AG09319 (cell line): Measurements from ENCODE around the gene NLGN1.

Experiments used
- DNase-seq: peaks from one replicate; pipeline ENCODE4 v3.0.0-alpha.2; 2010; ENCODE audit warnings: low read depth; ENCODE audit errors: extremely low read depth
- CTCF ChIP-seq: IDR thresholded peaks from 2 replicates; pipeline ENCODE4 v1.5.1; 2011; ENCODE audit warnings: low read depth, mild to moderate bottlenecking, inconsistent platforms, low read length, moderate library complexity

The NLGN1 gene

DNA sequence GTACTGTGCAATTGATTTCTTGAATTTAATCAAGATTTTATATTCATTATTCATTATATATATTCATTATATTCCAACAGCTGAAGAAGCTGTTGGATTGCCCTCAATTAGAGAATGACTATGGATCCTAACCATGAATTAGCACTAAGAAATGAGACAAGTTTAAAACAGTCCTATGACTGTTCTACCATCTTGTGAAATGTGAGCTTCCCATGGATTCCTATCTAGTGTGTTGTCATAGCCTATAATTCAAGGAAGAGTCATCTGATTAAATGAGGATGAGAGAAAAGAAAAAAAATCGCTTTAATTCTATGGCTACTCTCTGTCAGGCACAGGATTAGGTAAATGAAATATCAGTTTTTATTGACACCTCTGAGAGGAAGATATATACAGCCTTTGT, 765.0 kb downstream of the NLGN1 start:
- DNase-seq, result no peak
- no peak for TF ChIP-seq CTCF

GRCh38 chr3:174168026-174168425, 770.5 kb downstream of the NLGN1 start:
- no peak for TF ChIP-seq CTCF
- no peak for DNase-seq

DNA sequence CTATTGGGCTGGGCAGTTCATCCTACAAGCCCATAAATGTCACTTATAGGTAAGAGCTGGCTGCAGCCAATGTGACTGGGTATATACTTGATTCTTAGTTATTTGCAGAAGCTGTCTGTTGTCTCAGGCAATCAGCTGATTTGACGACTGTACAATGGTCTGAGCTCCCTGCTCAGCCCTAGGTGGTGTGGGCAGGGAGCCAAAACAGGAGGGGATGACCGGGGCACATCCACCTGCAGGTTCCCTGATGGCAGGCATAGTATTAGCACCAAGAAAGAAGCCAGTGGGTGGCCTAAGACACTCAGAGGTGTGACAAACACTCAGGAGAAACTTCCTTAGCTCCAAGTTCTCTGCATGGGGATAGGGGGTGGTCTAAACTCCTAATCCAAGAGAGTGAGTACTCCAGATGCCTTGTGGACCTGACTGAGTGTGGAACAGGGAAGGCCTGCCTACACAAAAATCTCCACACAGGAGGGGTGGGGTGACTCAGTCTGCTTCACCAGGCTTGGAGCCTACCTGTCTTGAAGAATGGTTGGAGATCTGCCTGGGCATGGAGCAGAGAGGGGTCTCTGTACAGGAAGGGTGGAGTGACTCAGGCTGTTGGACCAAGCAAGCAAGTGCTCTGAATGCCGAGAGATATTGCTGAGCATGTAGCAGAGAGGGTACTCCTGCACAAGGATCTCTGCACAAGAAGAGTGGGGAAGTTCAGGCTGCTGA, 771.2 kb downstream of the NLGN1 start:
- TF ChIP-seq CTCF, result no peak
- DNase-seq, result no peak

DNA sequence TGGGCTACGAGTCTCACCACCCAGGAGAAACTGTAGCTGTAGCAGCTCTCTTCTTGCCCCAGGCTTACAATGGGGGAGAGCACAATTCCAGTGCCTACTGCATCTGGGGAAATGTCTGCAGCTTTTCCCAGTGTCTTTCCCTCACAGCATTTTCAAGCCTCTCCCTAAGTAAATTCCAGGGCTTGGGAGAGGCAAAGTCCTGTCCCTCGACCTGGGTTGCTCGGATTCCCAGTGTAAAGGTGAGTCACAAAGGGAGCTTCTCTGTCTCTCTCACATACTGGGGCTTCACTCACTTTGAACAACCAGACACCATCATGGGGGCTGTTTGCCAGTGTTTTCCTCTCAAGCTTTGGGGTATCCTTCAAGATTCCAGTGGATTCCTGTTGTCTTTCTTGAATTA, 772.2 kb downstream of the NLGN1 start:
- no peak for TF ChIP-seq CTCF
- no peak for DNase-seq

GRCh38 chr3:174170248-174170647, 772.7 kb downstream of the NLGN1 start:
- DNase-seq, result no peak
- TF ChIP-seq CTCF, result no peak

DNA sequence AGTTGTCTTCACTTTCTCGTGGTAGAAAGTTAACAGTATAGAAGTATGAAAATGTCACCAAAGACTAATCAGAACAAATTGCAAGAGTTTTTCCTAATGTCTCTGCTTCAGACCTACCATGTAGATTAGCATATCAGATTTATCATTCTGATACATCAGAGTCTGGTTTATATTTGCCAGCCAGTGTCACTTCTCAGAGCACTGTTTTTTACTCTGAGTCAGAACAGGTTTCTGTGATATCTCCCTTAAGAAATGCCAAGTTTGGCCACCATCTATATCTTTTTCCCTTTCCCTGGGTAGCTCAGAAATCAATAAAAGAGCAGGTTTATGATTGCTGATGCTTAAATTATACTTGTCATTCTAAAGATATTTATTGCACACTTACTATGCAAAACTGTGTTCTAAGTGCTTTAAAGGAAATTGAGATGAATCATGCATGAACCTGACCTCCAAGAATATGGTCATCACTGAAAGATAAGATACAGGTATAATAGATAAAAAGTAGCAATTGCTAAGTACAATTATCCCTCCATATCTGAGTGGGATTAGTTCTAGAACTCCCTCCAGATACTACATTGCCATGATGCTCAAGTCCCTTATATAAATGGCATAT, 788.9 kb downstream of the NLGN1 start:
- no peak for TF ChIP-seq CTCF
- no peak for DNase-seq

GRCh38 chr3:174191380-174191779, 793.8 kb downstream of the NLGN1 start:
- no peak for DNase-seq
- no peak for TF ChIP-seq CTCF
